ENCODE data around the gene PLB1. TPM values are rescaled to one million over a fixed set of nuclear protein-coding genes. Genes with fewer than 3 reads are reported as not detected.

PLB1 gene
- total RNA-seq, 1 experiment from 2014 or later = 0.40 TPM

GRCh38 chr2:28662044-28662443, 166.2 kb downstream of the PLB1 start:
- intact Hi-C loops (cut with micrococcal nuclease) = loop anchor here (1.0 to 5.0 kb wide), 6 partner anchors 27 to 96 kb away; no protein-coding TSS in a partner anchor
- peak; percentile 95 for DNase-seq
- ChIA-PET CTCF (interaction anchor here (0.5 to 2.4 kb wide), 2 partner anchors 68 to 141 kb away, joined by 5 to 13 read pairs; no protein-coding TSS in a partner anchor), POLR2A (ENCODE audit: unreplicated experiment) (interaction anchor here (0.7 kb wide), 1 partner anchor 50 kb away, joined by 4 read pairs; no protein-coding TSS in a partner anchor)
- Histone ChIP-seq H3K36me3 (ENCODE audit: low read depth, low read length) (no peaks in the 10 kb centered on the region), H3K9ac (ENCODE audit: low read length) (peak overlapping the region; percentile 35), H3K27ac (ENCODE audit: low read length) (peak overlapping the region; percentile 88), H2AFZ (ENCODE audit: low read length) (no peak overlapping the region), H3K4me1 (ENCODE audit: insufficient read depth, low read length) (peaks cover 52% of the 10 kb centered on the region), H3K9me3 (ENCODE audit: low read length) (no peaks in the 10 kb centered on the region), H3K4me3 (ENCODE audit: low read length) (peak overlapping the region; percentile 23; the same call in 1 of the 2 replicates), H4K20me1 (ENCODE audit: low read length) (no peaks in the 10 kb centered on the region), H3K9me2 (replicated peaks; ENCODE audit: low read length) (no peaks in the 10 kb centered on the region), H3K79me2 (ENCODE audit: low read length) (no peaks in the 10 kb centered on the region), H3K4me2 (ENCODE audit: low read length) (peak overlapping the region; percentile 64), H3F3A (ENCODE audit: low read length, unreplicated experiment) (peaks cover 5% of the 10 kb centered on the region), H3K27me3 (ENCODE audit: low read length) (no peaks in the 10 kb centered on the region)
- TF ChIP-seq EZH2 (IDR thresholded peaks at IDR 0.05; ENCODE audit: low read length, unreplicated experiment) (no peak), CTCF (conservative IDR thresholded peaks at IDR 0.05; ENCODE audit: low read depth, low read length) (no peak), EZH2phosphoT487 (IDR thresholded peaks at IDR 0.05; ENCODE audit: borderline replicate concordance, low read length) (no peak)
- no TSS peak for BruUV-seq (replicated peaks)
- ATAC-seq = peak; percentile 74

- Histone ChIP-seq H3K4me1 (ENCODE audit: insufficient read depth, low read length) (peaks cover 52% of the 10 kb centered on the region), H3K4me2 (ENCODE audit: low read length) (peak overlapping the region; percentile 64), H3K79me2 (ENCODE audit: low read length) (no peaks in the 10 kb centered on the region), H3K9me3 (ENCODE audit: low read length) (no peaks in the 10 kb centered on the region), H4K20me1 (ENCODE audit: low read length) (no peaks in the 10 kb centered on the region), H3K27me3 (ENCODE audit: low read length) (no peaks in the 10 kb centered on the region), H3K4me3 (ENCODE audit: low read length) (no peak overlapping the region), H3K9me2 (replicated peaks; ENCODE audit: low read length) (no peaks in the 10 kb centered on the region), H3K9ac (ENCODE audit: low read length) (peak overlapping the region; percentile 35), H2AFZ (ENCODE audit: low read length) (no peak overlapping the region), H3K27ac (ENCODE audit: low read length) (peak overlapping the region; percentile 88), H3K36me3 (ENCODE audit: low read depth, low read length) (no peaks in the 10 kb centered on the region), H3F3A (ENCODE audit: low read length, unreplicated experiment) (peaks cover 5% of the 10 kb centered on the region)
- intact Hi-C loops (cut with micrococcal nuclease) = loop anchor here (1.0 to 5.0 kb wide), 7 partner anchors 28 to 96 kb away; no protein-coding TSS in a partner anchor
- ChIA-PET CTCF (interaction anchor here (0.6 to 2.4 kb wide), 3 partner anchors 27 to 89 kb away, joined by 3 to 13 read pairs (median 3); partner anchors contain the start of gene PPP1CB), POLR2A (ENCODE audit: unreplicated experiment) (no interaction called here)
- TF ChIP-seq CTCF (conservative IDR thresholded peaks at IDR 0.05; ENCODE audit: low read depth, low read length) = no peak
- no peak for TF ChIP-seq EZH2phosphoT487 (IDR thresholded peaks at IDR 0.05; ENCODE audit: borderline replicate concordance, low read length)
- no peak for TF ChIP-seq EZH2 (IDR thresholded peaks at IDR 0.05; ENCODE audit: low read length, unreplicated experiment)
- ATAC-seq (peak; percentile 19), DNase-seq (peak; percentile 70)
- BruUV-seq (replicated peaks) = TSS peak; percentile 66
These were observed 166.8 kb downstream of the PLB1 start for GRCh38 chr2:28662468-28663181.
